B cell (primary cell): Measurements from ENCODE around the gene ZNF382. TPM values are rescaled to one million over a fixed set of nuclear protein-coding genes. Genes with fewer than 3 reads are reported as not detected.

Experiments
- ATAC-seq: fragments of 200-7000 bp; cut with Tn5 transposase; one replicate; pipeline ENCODE4 v1.10.0; 2021; ENCODE audit warnings: low read depth, mild to moderate bottlenecking, moderate number of reproducible peaks, moderate library complexity
- CTCF ChIA-PET: fragments of 350-600 bp; sonication (Branson Sonifier 250); formaldehyde crosslinking; loops from one replicate; lab custom pipeline; 2021; ENCODE audit warnings: antibody characterized with exemption, inconsistent platforms; lab: Charles Lee
- POLR2A ChIA-PET: fragments of 350-600 bp; sonication (Branson Sonifier 250); formaldehyde crosslinking; loops from one replicate; lab custom pipeline; 2021; ENCODE audit warnings: antibody characterized with exemption; lab: Charles Lee
- DNase-seq: peaks from one replicate; pipeline ENCODE4 v3.0.0; 2013
- H2AFZ ChIP-seq: 2 replicates; pipeline ENCODE4 v1.6.1; 2012; ENCODE audit warnings: mild to moderate bottlenecking, low read depth, low read length; ENCODE audit not compliant: insufficient read depth, poor library complexity, severe bottlenecking
- H3K27ac ChIP-seq, 2 donors: 1 replicate in 1 of 2; 2 replicates in 1 of 2; pipeline ENCODE4 v1.5.1; 2012 to 2013; ENCODE audit warnings: low read length in 2 of 2, mild to moderate bottlenecking in 2 of 2, moderate library complexity in 1 of 2
- H3K27me3 ChIP-seq, 4 experiments: fragments of 200-600 bp in 1 of 4; sonication (generic) in 1 of 4; replicated peaks in 1 of 4; 1 replicate in 2 of 4; 2 replicates in 2 of 4; pipeline versions ENCODE4 v1.6.1 to v1.7.0; 2013 to 2016; ENCODE audit warnings: low read length in 3 of 4, mild to moderate bottlenecking in 2 of 4, mixed read lengths in 1 of 4, moderate library complexity in 1 of 4; ENCODE audit not compliant: insufficient read depth in 4 of 4, control insufficient read depth in 3 of 4; ENCODE audit errors: control extremely low read depth in 1 of 4
- H3K36me3 ChIP-seq, 2 experiments: replicated peaks in 1 of 2; 1 replicate in 1 of 2; 2 replicates in 1 of 2; pipeline versions ENCODE4 v1.6.1 to v1.7.1; 2013; ENCODE audit warnings: low read length in 1 of 2; ENCODE audit not compliant: insufficient read depth in 2 of 2, control insufficient read depth in 1 of 2; ENCODE audit errors: control extremely low read depth in 1 of 2, extremely low read depth in 1 of 2
- H3K4me1 ChIP-seq, 2 donors: fragments of 200-600 bp in 1 of 2; sonication (generic) in 1 of 2; 1 replicate in 1 of 2; 2 replicates in 1 of 2; pipeline versions ENCODE4 v1.5.1 to v1.6.1; 2013 to 2017; ENCODE audit warnings: low read length in 2 of 2; ENCODE audit not compliant: control insufficient read depth in 2 of 2, insufficient read depth in 2 of 2
- H3K4me2 ChIP-seq: replicated peaks from 2 replicates; pipeline ENCODE3; 2012; ENCODE audit warnings: mild to moderate bottlenecking, low read depth, low read length; ENCODE audit not compliant: poor library complexity, severe bottlenecking
- H3K4me3 ChIP-seq, 5 experiments: fragments of 200-600 bp in 1 of 5; sonication (generic) in 1 of 5; 1 replicate in 3 of 5; 2 replicates in 2 of 5; pipeline versions ENCODE4 v1.5.1 to v1.7.0; 2011 to 2016; ENCODE audit warnings: low read length in 4 of 5, mild to moderate bottlenecking in 4 of 5, low read depth in 2 of 5, control low read depth in 1 of 5, moderate library complexity in 1 of 5; ENCODE audit not compliant: insufficient read depth in 1 of 5; ENCODE audit errors: control extremely low read depth in 1 of 5, extremely low read depth in 1 of 5
- H3K79me2 ChIP-seq: fragments of 200-600 bp; sonication (generic); one replicate; pipeline ENCODE4 v1.6.0; 2016; ENCODE audit warnings: low read length; ENCODE audit not compliant: control insufficient read depth, insufficient read depth
- H3K9ac ChIP-seq: fragments of 200-600 bp; sonication (generic); 2 replicates; pipeline ENCODE4 v1.6.1; 2017; ENCODE audit warnings: mild to moderate bottlenecking, low read length, moderate library complexity
- H3K9me3 ChIP-seq, 3 donors: one replicate each; pipeline versions ENCODE4 v1.6.1 to v1.7.1; 2013; ENCODE audit warnings: low read length in 2 of 3; ENCODE audit not compliant: control insufficient read depth in 2 of 3, insufficient read depth in 1 of 3; ENCODE audit errors: control extremely low read depth in 1 of 3
- H4K20me1 ChIP-seq: 2 replicates; pipeline ENCODE4 v1.6.0; 2012; ENCODE audit warnings: mild to moderate bottlenecking, low read length; ENCODE audit not compliant: insufficient read depth, control insufficient read depth, poor library complexity, severe bottlenecking
- H3K27ac Mint-ChIP-seq: one replicate; pipeline ENCODE4 v1.8.0; 2021; ENCODE audit warnings: mixed read lengths
- H3K27me3 Mint-ChIP-seq: one replicate; pipeline ENCODE4 v1.8.0; 2021; ENCODE audit warnings: mixed read lengths
- H3K4me1 Mint-ChIP-seq: one replicate; pipeline ENCODE4 v1.8.0; 2021; ENCODE audit warnings: mixed read lengths
- H3K4me3 Mint-ChIP-seq: one replicate; pipeline ENCODE4 v1.8.0; 2021; ENCODE audit warnings: mixed read lengths
- H3K9me3 Mint-ChIP-seq: one replicate; pipeline ENCODE4 v1.8.0; 2022; ENCODE audit warnings: mixed read lengths; ENCODE audit not compliant: insufficient read depth
- EZH2 ChIP-seq: IDR thresholded peaks from 2 replicates; pipeline ENCODE4 v1.6.1; 2012; ENCODE audit warnings: borderline replicate concordance, low read depth, mild to moderate bottlenecking, moderate library complexity, low read length; ENCODE audit not compliant: insufficient read depth, poor library complexity, severe bottlenecking
- WGBS: methylation state at CpG from one replicate; pipeline ENCODE4 v1.1.5; 2013; ENCODE audit warnings: missing lambda C conversion rate; ENCODE audit not compliant: insufficient coverage; 5-methylcytosine and 5-hydroxymethylcytosine counted together
- intact Hi-C: fragments of 100-400 bp; cut with micrococcal nuclease; formaldehyde crosslinking; loops from one replicate; pipeline ENCODE4 v1.10.0; 2022
- polyA plus RNA-seq: library from polyadenylated mRNA; depleted of rRNA; stranded (reverse); fragments of >200 nt; gene quantifications from 2 replicates; pipeline ENCODE4 v1.2.3, GENCODE V29; 2012
- total RNA-seq, 2 donors: library from RNA; stranded (reverse); fragments of 120-200 nt in 1 of 2; gene quantifications; 1 replicate in 1 of 2; 2 replicates in 1 of 2; pipeline versions ENCODE4 v1.2.3 to v1.2.4, GENCODE V29; 2013 to 2022
- TF ChIP-seq, protein P1 (sequence below): fragments of 200-600 bp; IDR thresholded peaks from one replicate; pipeline ENCODE4 v1.8.0; 2022; ENCODE audit warnings: antibody characterized with exemption, mild to moderate bottlenecking

The ZNF382 gene
- total and polyA plus RNA-seq, 2 donors (not counting 1 experiment from before 2014, with no cell fraction given) = 6.2 to 24.7 TPM

DNA sequence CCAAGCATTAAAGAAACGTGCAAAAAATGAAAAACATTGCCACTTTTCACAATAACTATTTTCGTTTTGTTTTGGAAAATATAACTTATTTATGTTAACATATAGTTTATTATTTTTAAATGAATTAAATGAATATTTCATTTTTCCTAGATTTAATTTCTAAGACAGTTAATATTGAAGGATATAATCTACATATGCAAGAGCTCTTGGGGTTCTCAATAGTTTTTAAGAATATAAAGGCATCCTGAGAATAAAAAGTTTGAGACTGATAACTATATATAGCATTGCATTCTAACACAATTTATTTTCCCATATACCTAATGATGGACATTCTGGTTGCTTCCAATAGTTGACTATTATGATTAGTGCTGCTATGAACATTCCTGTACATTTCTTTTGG is 41.6 kb downstream of the ZNF382 start:
- DNase-seq (no peak), ATAC-seq (no peak)
- intact Hi-C loops = loop anchor here (2.0 kb wide), 1 partner anchor 16 kb away; no protein-coding TSS in a partner anchor
- Histone ChIP-seq H3K9me3 (peaks cover 15 to 72% (median 54%) of the 10 kb centered on the region in 3 donors), H3K9ac (no peak overlapping the region), H3K4me2 (no peak overlapping the region), H2AFZ (no peak overlapping the region), H3K79me2 (no peaks in the 10 kb centered on the region), H3K27ac (no peak overlapping the region), H3K4me1 (no peaks in the 10 kb centered on the region), H3K27me3 (no peaks in the 10 kb centered on the region), H3K36me3 (peaks cover 14 to 30% of the 10 kb centered on the region in 2 experiments), H3K4me3 (no peak overlapping the region), H4K20me1 (no peaks in the 10 kb centered on the region)
- peaks cover 20% of the 10 kb centered on the region for H3K9me3 Mint-ChIP-seq
- H3K27me3 Mint-ChIP-seq = no peaks in the 10 kb centered on the region
- no peak overlapping the region for H3K4me3 Mint-ChIP-seq
- CTCF ChIA-PET = no interaction called here
- no CpG with 5 or more reads among the region's 2 CpGs for WGBS
- no peak overlapping the region for H3K27ac Mint-ChIP-seq
- POLR2A ChIA-PET = no interaction called here
- no peaks in the 10 kb centered on the region for H3K4me1 Mint-ChIP-seq
- no peak for TF ChIP-seq EZH2
- TF ChIP-seq, protein P1, sequence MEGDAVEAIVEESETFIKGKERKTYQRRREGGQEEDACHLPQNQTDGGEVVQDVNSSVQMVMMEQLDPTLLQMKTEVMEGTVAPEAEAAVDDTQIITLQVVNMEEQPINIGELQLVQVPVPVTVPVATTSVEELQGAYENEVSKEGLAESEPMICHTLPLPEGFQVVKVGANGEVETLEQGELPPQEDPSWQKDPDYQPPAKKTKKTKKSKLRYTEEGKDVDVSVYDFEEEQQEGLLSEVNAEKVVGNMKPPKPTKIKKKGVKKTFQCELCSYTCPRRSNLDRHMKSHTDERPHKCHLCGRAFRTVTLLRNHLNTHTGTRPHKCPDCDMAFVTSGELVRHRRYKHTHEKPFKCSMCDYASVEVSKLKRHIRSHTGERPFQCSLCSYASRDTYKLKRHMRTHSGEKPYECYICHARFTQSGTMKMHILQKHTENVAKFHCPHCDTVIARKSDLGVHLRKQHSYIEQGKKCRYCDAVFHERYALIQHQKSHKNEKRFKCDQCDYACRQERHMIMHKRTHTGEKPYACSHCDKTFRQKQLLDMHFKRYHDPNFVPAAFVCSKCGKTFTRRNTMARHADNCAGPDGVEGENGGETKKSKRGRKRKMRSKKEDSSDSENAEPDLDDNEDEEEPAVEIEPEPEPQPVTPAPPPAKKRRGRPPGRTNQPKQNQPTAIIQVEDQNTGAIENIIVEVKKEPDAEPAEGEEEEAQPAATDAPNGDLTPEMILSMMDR = no peak

DNA sequence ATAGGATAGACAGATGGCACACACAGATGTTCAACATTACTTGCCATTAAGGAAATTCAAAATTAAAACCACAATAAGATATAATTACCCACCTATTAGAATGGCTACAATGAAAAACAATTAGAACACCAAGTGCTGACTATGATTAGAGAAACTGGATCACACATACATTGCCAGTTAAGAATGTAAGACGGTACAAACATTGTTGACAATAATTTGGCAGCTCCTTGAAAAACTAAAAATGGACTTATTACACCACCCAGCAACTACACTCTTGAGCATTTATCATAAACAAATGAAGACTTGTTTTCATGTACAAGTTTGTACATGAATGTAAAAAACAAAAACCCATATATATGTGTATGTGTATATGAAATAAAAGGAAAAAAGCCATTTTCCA is 47.8 kb downstream of the ZNF382 start:
- ChIA-PET POLR2A (no interaction called here), CTCF (no interaction called here)
- Mint-ChIP-seq H3K27ac (no peak overlapping the region), H3K27me3 (no peaks in the 10 kb centered on the region), H3K9me3 (peaks cover 24% of the 10 kb centered on the region), H3K4me1 (no peaks in the 10 kb centered on the region), H3K4me3 (no peak overlapping the region)
- DNase-seq (no peak), ATAC-seq (no peak)
- TF ChIP-seq, protein P1 = no peak
- TF ChIP-seq EZH2 = no peak
- no peak overlapping the region for H3K27ac ChIP-seq
- H3K36me3 ChIP-seq = peaks cover 26 to 68% of the 10 kb centered on the region in 2 experiments
- H3K4me3 ChIP-seq = no peak overlapping the region
- H3K9ac ChIP-seq = no peak overlapping the region
- no CpG with 5 or more reads among the region's 1 CpG for WGBS
- H3K4me1 ChIP-seq = no peaks in the 10 kb centered on the region
- no peaks in the 10 kb centered on the region for H3K79me2 ChIP-seq
- H2AFZ ChIP-seq = no peak overlapping the region
- H3K4me2 ChIP-seq = no peak overlapping the region
- no peaks in the 10 kb centered on the region for H4K20me1 ChIP-seq
- H3K9me3 ChIP-seq = peaks cover 21 to 64% (median 44%) of the 10 kb centered on the region in 3 donors
- H3K27me3 ChIP-seq = no peaks in the 10 kb centered on the region
- intact Hi-C loops = no loop called here
